ENCODE data around the gene MLXIP. TPM values are rescaled to one million over a fixed set of nuclear protein-coding genes. Genes with fewer than 3 reads are reported as not detected.
A peak's percentile ranks its signal among the peaks of the same experiment; 100 is the strongest.
"Not testable (repeated sequence)": the region's sequence is repeated elsewhere in the genome, so short reads cannot be mapped to it uniquely, and the experiment has no call there.

MLXIP gene
- total RNA-seq, 1 donor from 2014 or later = 19.0 TPM

DNA sequence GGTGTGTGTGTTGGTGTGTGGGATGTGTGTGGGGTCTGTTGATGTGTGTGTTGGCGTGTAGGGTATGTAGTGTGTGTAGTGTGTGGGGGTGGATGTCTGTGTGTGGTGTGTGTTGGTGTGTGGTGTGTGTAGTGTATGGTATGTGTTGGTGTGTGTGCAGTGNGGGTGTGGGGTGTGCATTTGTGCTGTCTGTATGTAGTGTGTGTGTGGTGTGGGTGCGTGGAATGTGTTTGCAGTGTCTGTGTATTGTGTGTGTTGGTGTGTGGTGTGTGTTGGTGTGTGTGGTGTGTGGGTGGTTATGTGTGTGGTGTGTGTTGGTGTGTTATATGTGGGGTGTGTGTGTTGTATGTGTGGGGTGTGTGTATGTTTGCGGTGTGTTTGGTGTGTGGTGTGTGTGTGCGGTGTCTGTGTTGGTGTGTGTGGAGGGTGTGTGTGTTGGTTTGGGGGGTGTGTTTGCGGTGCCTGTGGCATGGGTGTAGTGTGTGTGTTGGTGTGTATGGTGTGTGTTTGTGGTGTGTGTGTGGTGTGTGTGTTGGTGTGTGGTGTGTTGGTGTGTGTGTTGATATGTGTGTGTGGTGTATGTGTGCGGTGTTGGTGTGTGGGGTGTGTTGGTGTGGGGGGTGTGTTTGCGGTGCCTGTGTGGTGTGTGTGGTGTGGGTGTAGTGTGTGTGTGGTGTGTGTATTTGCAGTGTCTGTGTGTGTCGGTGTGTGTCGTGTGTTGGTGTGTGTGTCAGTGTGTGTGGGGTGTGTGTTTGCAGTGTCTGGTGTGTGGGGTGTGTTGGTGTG, 14.7 kb downstream of the MLXIP start:
- ATAC-seq (no peak), DNase-seq (ENCODE audit: low spot score) (no peak)

DNA sequence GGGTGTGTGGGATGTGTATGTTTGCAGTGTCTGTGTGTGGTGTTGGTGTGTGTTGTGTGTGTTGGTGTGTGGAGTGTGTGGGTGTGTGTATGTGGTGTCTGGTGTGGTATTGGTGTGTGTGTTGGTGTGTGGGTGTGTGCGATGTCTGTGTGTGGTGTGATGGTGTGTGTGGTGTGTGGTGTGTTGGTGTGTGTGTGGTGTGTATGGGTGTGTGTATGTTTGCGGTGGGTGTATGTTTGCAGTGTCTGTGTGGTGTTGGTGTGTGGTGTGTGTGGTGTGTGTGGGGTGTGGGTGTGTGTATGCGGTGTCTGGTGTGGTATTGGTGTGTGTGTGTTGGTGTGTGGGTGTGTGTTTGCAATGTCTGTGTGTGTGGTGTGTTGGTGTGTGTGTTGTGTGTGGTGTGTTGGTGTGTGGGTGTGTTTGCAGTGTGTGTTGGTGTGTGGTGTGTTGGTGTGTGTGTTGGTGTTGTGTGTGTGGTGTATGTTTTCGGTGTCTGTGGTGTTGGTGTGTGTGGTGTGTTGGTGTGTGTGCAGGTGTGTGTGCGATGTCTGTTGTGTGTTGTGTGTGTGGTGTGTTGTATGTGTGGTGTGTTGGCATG, 15.7 kb downstream of the MLXIP start:
- ATAC-seq = no peak
- no peak for DNase-seq (ENCODE audit: low spot score)

DNA sequence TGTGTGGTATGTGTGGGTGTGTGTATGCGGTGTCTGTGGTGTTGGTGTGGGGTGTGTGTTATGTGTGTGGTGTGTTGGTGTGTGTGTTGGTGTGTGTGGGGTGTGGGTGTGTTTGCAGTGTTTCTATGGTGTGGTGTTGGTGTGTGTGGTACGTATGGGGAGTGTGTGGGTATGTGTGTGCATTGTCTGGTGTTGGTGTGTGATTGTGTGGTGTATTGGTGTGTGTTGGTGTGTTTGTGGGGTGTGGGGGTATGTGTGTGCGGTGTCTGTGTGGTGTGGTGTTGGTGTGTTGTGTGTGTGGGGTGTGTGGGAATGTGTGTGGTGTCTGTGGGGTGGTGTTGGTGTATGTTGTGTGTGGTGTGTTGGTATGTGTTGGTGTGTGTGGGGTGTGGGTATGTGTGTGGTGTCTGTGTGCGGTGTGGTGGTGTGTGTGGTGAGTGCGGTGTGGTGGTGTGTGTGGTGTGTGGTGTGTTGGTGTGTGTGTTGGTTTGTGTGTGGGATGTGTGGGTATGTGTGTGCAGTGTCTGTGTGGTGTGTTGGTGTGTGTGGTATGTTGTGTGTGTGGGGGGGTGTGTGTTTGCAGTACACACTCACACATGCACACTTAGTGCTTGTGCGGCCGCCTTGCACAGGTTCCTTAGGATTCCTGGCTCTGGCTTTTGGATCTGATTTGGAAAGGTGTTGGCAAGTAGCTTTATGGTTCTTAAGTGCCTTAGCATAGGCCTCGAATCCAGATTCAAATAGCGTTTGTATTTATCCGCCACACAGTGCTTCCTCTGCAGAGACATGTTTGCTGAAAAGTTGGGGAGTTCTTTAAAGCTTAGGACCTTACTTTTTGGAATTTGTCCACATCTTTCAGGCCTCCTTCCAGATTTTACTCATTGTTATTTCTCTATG, 16.4 kb downstream of the MLXIP start:
- DNase-seq (ENCODE audit: low spot score) (no peak), ATAC-seq (no peak)

DNA sequence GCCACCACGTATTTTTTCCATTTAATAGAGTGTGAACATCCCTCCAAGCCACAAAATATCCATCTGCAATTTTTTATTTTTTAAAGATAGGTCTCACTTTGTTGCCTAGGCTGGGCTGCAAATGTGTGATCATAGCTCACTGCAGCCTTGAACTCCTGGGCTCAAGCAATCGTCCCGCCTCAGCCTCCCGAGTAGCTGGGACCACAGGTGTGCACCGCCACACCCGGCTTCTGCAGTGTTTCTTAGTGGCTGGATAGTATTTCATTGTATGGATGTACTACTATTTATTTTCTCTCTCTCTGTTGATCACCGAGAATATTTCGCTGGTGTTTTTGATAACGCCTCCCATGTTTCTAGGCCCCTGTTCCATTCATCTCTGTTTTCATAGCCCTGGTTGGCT, 17.5 kb downstream of the MLXIP start:
- ATAC-seq = no peak
- no peak for DNase-seq (ENCODE audit: low spot score)

DNA sequence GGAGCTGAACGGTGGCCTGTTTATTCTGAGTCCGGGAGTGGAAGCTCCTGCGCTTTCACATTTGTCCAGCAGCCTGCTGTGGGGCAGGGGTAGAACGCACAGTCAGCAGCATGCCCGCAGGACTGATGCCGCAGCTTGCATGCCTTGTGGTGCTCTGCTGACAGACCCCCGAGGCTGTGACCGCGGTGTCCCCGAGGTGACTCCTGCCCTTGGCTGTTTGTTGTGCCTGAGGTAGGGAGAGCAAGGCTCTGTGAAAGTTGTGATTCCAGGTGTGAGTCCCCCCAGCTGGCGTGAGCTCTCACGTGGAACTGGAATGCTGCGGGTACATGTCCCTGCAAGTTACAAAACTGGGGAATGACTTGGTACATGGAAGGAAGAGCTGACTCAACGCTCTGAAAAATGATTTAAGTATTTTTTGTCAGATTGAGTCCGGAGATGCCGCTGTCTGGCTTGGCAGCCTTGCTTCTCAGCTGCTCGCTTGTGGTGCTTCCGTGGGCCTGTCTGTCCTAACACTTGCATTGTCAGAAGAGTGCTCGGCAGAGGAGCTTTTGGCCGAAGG, 18.1 kb downstream of the MLXIP start:
- peak; percentile 5 for ATAC-seq
- DNase-seq (ENCODE audit: low spot score) = no peak

DNA sequence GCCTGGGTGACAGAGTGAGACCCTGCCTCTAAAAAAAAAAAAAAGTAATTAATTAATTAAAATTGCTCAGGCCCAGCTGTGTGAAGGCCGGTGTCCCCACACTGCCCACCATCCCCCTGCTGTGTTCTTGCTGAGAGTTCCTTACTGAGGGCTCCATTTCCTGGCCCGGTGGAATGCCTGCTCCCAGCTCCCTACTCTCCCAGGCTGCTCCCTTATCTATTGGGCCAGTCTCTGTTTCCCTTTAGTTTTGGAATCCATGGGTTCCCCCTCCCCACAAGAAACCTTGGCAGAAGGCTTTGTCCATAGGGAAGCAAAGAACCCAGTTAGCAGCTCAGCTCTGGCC, 19.0 kb downstream of the MLXIP start:
- ATAC-seq (no peak), DNase-seq (ENCODE audit: low spot score) (no peak)

DNA sequence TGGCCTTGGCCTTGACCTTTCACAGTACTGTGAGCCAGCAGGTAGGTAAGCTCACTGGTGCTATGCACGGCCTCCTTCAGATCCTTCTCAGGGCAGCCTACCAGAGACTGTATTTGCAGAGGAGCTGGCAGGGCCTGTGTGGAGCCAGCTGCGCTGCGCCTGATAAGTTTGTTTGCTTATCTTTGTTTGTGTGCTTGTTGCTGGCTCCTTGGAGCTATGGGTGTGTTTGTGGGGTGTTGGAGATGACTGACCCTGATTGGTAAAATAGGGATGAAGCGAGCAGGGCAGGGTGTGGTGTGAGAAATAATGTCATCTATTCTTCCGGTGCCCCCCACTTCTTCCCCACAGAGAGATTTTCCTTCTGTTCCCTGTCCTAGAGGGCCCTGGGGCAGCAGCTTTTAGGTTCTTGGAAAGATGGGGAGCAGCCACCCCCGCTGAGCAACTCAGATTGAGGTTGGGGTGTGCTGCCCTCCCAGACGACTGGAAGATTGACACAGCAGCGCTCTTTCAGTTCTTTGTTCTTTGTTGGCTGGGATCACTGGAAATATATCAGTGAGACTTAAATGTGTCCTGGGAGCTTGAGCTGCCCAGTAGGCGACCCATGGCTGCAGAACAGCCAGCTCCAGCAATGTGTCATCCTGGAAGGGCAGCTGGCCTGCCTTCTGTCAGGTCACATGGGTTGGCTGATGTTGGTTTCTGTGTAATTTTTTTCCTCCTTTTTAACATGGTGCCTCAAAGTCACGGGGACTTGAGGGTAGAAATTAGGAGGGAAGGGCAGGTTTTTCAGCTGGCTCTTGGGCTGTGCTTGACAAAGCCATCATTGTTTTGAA, 19.6 kb downstream of the MLXIP start:
- ATAC-seq (peak; percentile 83), DNase-seq (ENCODE audit: low spot score) (no peak)

DNA sequence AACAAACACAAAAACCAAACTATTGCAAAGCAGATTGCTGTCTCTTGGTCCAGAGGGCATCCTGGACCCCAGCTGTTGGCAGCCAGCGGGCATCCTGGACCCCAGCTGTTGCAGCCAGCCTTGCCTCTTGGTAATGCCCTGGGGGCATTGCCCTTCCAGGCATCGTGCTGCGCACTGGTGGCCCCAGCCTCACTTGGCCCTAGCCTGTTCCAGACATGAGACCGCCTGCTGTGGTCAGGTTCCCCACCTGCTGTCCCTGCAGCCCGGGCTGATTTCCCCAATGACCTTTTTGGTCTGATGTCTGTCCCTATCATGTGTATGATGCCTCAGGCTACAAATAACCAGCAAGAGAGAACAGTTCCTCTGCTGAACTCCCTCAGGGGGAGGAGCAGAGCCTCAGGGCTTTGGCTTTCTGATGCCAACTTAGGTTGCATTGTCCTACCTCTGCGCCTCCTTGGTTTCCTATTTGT, 20.8 kb downstream of the MLXIP start:
- ATAC-seq = no peak
- DNase-seq (ENCODE audit: low spot score) = no peak

DNA sequence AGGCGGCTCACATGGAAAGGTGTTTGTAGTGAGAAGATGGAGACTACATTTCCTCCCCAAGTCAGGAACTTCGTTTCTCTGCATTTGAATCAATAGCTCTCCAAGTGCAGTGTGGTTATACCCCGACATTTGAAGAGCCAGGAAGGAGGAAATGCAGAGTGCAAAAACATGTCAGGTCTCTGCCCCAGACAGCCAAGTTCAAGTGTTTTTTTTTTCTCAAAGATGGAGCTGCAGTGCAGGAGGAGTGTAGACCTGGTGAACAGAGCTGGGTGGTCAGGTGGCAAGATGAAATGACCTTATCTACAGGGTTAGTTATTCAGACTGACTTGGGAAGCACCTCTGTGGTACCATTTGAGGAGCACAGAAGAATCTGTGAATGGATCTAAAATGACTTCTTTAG, 21.3 kb downstream of the MLXIP start:
- DNase-seq (ENCODE audit: low spot score) (no peak), ATAC-seq (no peak)

DNA sequence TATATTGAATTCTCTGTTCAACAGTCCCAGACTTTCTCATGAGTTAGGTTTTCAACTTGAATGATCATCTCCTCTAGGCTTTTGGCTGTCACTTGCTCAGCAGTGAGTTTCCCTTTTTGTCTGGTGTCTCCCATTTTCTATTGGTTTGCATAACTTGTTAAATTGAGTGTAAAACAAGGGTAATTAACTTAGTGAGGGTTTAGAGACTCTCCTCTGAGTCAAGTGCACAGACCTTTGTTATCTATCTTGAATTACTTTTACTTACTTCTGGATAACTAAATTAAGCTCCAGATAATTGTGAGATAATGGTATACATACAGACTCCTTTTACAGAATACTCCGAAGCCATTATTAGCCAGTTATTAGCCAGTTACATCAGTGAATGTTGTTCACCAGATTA, 22.0 kb downstream of the MLXIP start:
- DNase-seq (ENCODE audit: low spot score) (no peak), ATAC-seq (no peak)

DNA sequence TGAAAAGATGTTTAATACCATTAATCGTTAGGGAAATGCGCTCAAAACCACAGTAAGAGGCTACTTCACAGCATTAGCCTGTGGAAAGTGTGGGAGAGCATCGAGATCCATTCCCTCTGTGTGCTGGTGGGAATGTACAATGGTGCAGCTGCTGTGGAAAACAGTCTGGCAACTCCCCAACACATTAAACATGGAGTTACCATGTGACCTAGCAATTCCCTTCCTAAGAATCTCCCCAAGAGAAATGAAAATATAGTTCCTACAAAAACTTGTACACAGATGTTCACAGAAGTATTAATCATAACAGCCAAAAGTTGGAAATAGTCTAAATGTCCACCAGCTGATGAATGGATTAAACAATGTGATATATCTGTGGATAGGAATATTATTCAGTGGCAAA, 23.8 kb downstream of the MLXIP start:
- ATAC-seq (no peak), DNase-seq (ENCODE audit: low spot score) (no peak)

DNA sequence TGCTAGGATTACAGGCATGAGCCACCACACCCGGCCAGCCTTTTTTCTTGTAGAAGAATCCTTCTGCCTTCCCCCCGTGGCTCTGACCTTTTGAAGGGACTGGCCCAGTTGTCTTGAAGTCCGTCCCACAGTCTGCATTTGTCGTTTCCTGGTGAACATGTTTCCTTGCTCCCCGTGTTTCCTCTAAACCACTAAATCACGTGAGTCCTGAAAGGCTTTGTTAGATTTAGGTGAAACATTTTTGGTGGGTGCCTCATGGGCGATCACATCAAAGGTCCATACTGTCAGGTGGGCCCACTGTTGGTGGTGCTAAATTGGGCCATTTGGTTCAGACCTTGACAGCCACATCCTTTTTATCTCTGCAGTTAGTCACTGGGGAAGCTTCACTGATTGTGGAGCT, 26.3 kb downstream of the MLXIP start:
- DNase-seq (ENCODE audit: low spot score) (no peak), ATAC-seq (no peak)

DNA sequence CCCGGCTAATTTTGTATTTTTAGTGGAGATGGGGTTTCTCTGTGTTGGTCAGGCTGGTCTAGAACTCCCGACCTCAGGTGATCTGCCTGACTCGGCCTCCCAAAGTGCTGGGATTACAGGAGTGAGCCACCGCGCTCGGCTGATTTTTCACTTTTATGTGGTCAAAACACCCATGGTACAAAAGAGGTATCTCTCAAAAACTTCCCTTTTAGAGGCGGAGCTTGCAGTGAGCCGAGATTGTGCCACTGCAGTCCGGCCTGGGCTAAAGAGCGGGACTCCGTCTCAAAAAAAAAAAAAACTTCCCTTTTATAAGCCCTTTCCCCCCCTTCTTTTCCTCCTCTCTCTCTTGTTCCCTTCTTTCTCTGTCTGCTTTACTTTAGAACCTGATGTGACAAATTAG, 26.9 kb downstream of the MLXIP start:
- not testable (repeated sequence) for ATAC-seq; DNase-seq (ENCODE audit: low spot score)

DNA sequence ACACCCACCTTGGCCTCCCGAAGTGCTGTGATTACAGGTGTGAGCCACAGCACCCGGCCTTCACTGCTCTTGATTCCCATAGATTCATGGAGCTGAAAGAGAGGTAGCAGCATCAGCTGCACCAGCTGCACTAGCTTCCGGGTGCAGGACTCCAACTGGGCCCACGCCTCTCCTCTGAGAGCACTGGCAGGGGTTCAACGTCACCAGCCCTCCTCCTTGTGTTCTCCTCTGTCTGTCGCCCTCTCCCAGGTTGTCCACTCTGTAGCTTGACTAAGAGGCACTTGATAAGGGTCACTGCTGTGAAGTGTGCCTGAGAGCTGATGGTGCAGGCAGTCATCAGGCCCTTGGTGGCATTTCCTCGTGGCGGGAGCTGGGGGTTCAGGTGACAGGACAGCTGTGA, 28.3 kb downstream of the MLXIP start:
- ATAC-seq = no peak
- DNase-seq (ENCODE audit: low spot score) = no peak

DNA sequence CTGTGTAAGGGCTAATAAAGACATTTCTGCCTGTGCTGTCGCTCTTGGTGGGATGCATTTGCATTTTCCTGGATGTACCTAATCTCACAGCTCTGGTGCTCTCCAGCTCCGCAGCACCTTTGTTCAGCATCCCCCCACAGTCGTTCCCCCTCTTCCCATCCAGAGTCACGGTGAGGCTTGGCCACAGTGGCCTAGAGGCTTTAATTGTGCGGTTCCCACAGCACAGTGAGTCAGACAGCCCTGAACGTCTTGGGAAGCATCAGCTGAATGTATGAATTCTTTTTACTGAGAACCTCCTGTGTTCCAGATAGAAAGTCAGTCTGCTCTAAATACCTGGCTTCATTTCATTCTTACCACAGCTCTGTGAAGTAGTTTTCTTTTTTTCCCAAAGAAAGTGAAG, 28.7 kb downstream of the MLXIP start:
- DNase-seq (ENCODE audit: low spot score) (no peak), ATAC-seq (no peak)

DNA sequence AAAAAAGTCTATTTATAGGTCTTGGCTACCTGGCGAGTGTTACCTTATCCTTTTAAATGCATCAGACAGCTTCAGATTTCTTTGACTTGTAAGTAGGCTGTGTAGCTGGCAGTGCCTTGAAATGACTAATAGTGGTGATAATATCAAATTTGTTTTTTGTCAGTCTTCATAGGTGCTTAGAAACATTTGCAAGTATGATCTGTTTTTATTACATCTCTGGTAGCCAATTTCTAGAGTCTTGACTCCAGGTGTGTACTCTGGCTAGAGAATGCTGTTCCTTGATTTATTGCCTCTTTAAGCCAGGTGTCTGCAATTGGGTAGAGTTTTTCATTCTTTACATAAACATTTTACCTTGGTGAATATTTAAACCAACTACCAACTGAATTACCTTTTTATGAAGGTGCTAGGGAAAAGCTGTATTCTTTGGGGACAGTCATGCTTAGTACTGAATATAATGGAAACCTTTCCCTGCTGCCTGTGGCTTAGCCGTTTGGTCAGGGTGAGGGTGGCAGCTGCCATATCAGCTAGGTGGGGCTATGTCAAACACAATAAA, 32.6 kb downstream of the MLXIP start:
- DNase-seq (ENCODE audit: low spot score) (no peak), ATAC-seq (no peak)

DNA sequence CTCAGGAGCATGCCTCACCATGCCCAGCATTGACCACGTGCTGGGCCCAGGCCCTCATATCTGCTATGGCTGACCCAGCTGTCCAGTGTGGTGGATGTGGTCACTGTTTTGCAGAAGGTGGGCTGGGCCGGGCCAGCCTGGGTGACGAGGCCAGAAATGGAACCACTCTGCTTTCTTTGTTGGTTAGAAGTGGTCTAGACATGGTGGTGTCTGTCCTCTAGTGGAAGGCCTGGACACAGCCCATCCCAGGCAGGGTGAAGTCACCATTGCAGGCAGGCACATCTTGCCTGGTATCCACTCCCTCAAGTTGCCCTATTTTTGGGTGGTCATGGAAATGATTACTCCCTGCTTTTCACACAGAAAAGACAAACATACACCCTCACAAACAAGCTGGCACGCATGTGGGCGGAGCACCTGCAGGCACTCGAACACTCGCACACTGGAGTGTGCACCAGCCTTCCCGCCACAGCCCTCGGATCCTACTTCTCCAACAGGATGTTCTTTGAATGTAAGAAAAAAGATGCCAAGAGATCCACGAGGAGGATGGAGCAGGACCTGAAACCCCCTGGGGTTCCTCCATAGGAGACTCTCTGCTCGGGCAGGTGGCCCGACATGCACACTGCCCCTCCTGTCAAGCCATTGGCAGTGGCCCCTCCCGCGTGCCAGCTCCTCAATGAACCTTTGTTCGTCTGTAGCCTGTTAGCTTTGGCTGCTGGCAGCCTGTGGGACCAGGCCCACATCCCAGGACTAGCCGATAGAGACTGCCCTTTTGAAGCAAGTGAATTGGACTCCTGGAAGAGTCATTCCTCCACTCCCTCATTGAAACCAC, 38.4 kb downstream of the MLXIP start:
- DNase-seq (ENCODE audit: low spot score) (peak; percentile 88), ATAC-seq (peak; percentile 88)

DNA sequence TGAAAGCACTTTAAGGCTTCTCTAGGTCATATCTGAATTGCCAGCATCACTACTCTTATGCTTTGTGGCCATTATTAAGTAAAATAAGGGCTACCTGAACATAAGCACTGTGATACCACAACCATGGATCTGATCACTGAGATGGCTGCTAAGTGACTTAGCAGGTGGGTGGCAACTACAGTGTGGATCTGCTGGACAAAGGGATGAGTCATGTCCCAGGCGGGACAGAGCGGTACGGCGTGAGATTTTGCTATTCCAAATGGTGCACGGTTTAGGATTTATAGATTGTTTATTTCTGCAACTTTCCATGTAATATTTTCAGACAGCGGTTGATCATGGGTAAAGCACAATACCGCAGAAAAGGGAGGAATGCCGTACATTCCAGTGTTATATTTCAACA, 39.4 kb downstream of the MLXIP start:
- ATAC-seq (no peak), DNase-seq (ENCODE audit: low spot score) (no peak)

DNA sequence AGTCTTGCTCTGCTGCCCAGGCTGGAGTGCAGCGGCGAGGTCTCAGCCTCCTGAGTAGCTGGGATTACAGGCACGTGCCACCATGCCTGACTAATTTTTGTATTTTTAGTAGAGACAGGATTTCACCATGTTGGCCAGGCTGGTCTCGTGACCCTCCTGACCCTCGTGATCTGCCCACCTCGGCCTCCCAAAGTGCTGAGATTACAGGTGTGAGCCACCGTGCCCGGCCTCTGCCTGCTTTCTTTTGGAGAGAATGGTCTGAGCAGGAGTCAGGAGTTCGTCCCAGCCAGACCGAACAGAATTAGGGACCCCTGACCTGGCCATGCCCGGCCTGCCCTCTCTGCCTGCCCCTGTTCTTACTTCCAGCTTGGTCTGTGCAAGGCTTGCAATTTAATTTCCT, 42.8 kb downstream of the MLXIP start:
- not testable (repeated sequence) for ATAC-seq; DNase-seq (ENCODE audit: low spot score)

All from left lobe of liver (tissue), 2 donors.